ENCODE results near the gene FLNB.

DNA sequence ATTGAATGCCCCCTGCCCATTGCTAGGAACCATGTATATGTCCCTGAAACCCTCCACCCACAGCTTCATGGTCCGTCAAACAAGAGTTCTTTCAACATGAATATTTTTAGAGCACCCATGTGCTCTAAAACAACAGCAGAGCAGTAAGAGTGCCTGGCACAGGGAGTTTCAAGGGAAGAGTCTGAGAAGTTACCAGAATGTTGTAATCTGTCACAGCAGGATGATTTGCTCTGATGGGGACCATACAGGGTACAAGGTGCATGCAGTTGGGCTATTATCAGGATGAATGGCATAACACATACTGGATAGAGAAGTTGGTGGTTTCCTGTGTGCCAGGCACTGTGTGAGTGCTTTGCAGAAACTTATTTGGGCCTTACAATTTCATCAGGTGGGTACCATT, 27.8 kb upstream of the FLNB start:
- TF ChIP-seq POLR2A (IDR thresholded peaks at IDR 0.05; ENCODE audit: low read depth), result no peak
- TF ChIP-seq, protein P1, sequence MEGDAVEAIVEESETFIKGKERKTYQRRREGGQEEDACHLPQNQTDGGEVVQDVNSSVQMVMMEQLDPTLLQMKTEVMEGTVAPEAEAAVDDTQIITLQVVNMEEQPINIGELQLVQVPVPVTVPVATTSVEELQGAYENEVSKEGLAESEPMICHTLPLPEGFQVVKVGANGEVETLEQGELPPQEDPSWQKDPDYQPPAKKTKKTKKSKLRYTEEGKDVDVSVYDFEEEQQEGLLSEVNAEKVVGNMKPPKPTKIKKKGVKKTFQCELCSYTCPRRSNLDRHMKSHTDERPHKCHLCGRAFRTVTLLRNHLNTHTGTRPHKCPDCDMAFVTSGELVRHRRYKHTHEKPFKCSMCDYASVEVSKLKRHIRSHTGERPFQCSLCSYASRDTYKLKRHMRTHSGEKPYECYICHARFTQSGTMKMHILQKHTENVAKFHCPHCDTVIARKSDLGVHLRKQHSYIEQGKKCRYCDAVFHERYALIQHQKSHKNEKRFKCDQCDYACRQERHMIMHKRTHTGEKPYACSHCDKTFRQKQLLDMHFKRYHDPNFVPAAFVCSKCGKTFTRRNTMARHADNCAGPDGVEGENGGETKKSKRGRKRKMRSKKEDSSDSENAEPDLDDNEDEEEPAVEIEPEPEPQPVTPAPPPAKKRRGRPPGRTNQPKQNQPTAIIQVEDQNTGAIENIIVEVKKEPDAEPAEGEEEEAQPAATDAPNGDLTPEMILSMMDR (IDR thresholded peaks at IDR 0.05), result no peak

All from esophagus muscularis mucosa (tissue), 3 donors.